Tibial nerve (tissue), 4 donors: ENCODE data around the gene PSMB8.

Experiments
- EP300 ChIP-seq, 2 donors: sonication (generic); formaldehyde crosslinking; IDR thresholded peaks; one replicate each; pipeline ENCODE4 v1.6.1; 2017; ENCODE audit warnings: antibody characterized with exemption in 2 of 2, mild to moderate bottlenecking in 1 of 2
- POLR2A ChIP-seq, 2 donors: fragments of 450-650 bp; IDR thresholded peaks; one replicate each; pipeline ENCODE4 v1.6.1; 2017; ENCODE audit warnings: antibody characterized with exemption in 2 of 2, mild to moderate bottlenecking in 2 of 2, moderate library complexity in 2 of 2
- TF ChIP-seq, protein P1 (sequence below), 5 experiments: fragments of 200-600 bp in 3 of 5; fragments of 450-650 bp in 2 of 5; sonication (generic) in 3 of 5; IDR thresholded peaks; one replicate each; pipeline ENCODE4 v1.5.1; 2016 to 2019; ENCODE audit warnings: antibody characterized with exemption in 5 of 5, mild to moderate bottlenecking in 3 of 5, moderate library complexity in 2 of 5

DNA sequence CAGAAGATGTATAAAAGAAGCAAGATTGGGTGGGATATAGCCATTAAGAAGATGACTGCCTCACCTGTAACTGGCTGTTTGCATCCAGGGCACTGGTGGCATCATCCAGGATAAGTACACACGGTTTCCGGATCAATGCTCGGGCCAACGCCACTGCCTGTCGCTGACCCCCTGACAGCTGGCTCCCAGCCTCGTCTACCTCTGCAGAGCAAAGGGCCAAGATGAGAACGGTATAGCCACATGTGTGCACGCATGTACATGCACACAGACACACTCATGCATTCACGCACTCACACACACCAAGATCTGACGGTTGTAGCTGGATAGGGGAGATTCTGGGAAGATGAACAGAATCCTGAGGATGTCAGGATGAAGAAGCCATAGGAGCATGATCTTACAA is 3.2 kb upstream of the PSMB8 start:
- TF ChIP-seq, protein P1, sequence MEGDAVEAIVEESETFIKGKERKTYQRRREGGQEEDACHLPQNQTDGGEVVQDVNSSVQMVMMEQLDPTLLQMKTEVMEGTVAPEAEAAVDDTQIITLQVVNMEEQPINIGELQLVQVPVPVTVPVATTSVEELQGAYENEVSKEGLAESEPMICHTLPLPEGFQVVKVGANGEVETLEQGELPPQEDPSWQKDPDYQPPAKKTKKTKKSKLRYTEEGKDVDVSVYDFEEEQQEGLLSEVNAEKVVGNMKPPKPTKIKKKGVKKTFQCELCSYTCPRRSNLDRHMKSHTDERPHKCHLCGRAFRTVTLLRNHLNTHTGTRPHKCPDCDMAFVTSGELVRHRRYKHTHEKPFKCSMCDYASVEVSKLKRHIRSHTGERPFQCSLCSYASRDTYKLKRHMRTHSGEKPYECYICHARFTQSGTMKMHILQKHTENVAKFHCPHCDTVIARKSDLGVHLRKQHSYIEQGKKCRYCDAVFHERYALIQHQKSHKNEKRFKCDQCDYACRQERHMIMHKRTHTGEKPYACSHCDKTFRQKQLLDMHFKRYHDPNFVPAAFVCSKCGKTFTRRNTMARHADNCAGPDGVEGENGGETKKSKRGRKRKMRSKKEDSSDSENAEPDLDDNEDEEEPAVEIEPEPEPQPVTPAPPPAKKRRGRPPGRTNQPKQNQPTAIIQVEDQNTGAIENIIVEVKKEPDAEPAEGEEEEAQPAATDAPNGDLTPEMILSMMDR (IDR thresholded peaks at IDR 0.05) = no peak
- no peak for TF ChIP-seq EP300 (IDR thresholded peaks at IDR 0.05)
- no peak for TF ChIP-seq POLR2A (IDR thresholded peaks at IDR 0.05)
